Smooth muscle cell (in vitro differentiated cells): ENCODE measurements around the gene CCDC34. TPM values are rescaled to one million over a fixed set of nuclear protein-coding genes. Genes with fewer than 3 reads are reported as not detected.

ENCODE experiments used
- DNase-seq: peaks from one replicate; lab custom pipeline; 2025; ENCODE audit not compliant: unreplicated experiment; lab: John Stamatoyannopoulos, UW
- H2AFZ ChIP-seq: fragments of 200-600 bp; sonication (generic); 2 replicates; pipeline ENCODE4 v1.6.0; 2016; ENCODE audit warnings: antibody characterized with exemption, low read depth, mild to moderate bottlenecking
- H3F3A ChIP-seq: fragments of 200-600 bp; sonication (generic); 2 replicates; pipeline ENCODE4 v1.6.0; 2017; ENCODE audit warnings: antibody characterized with exemption, low read depth
- H3K27ac ChIP-seq: fragments of 200-600 bp; sonication (generic); 2 replicates; pipeline ENCODE4 v1.5.1; 2016; ENCODE audit warnings: low read depth, mild to moderate bottlenecking
- H3K27me3 ChIP-seq: fragments of 200-600 bp; sonication (generic); 2 replicates; pipeline ENCODE4 v1.6.1; 2016; ENCODE audit warnings: low read depth, mild to moderate bottlenecking
- H3K36me3 ChIP-seq: fragments of 200-600 bp; sonication (generic); 2 replicates; pipeline ENCODE4 v1.5.1; 2016; ENCODE audit warnings: low read depth
- H3K4me1 ChIP-seq: fragments of 200-600 bp; sonication (generic); 2 replicates; pipeline ENCODE4 v1.5.1; 2016; ENCODE audit warnings: low read depth
- H3K4me2 ChIP-seq: fragments of 200-600 bp; sonication (generic); 2 replicates; pipeline ENCODE4 v1.6.0; 2016; ENCODE audit warnings: mild to moderate bottlenecking
- H3K4me3 ChIP-seq: fragments of 200-600 bp; sonication (generic); 2 replicates; pipeline ENCODE4 v1.5.1; 2016; ENCODE audit warnings: mild to moderate bottlenecking
- H3K79me2 ChIP-seq: fragments of 200-600 bp; sonication (generic); 2 replicates; pipeline ENCODE4 v1.6.0; 2016; ENCODE audit warnings: low read depth, mild to moderate bottlenecking
- H3K9ac ChIP-seq: fragments of 200-600 bp; sonication (generic); 2 replicates; pipeline ENCODE4 v1.6.0; 2016; ENCODE audit warnings: low read depth
- H3K9me3 ChIP-seq: fragments of 200-600 bp; sonication (generic); replicated peaks from 2 replicates; pipeline ENCODE4 v1.5.1; 2016; ENCODE audit warnings: low read depth
- H4K20me1 ChIP-seq: fragments of 200-600 bp; sonication (generic); 2 replicates; pipeline ENCODE4 v1.6.0; 2016; ENCODE audit warnings: low read depth
- WGBS: methylation state at CpG from one replicate; pipeline ENCODE4 v1.1.7; 2016; ENCODE audit warnings: low lambda C conversion rate; 5-methylcytosine and 5-hydroxymethylcytosine counted together
- polyA plus RNA-seq: library from polyadenylated mRNA; unstranded; fragments of >200 nt; fragmentation: Nextera tagmentation; extraction: Ambion mirVana; gene quantifications from 2 replicates; pipeline ENCODE4 v1.2.1, GENCODE V29; 2016
- total RNA-seq: library from RNA; depleted of rRNA; stranded (reverse); fragments of >200 nt; gene quantifications from 2 replicates; pipeline ENCODE4 v1.2.3, GENCODE V29; 2014
- TF ChIP-seq, protein P1 (sequence below): fragments of 200-600 bp; sonication (generic); IDR thresholded peaks from 2 replicates; pipeline ENCODE4 v1.5.1; 2017; ENCODE audit warnings: borderline replicate concordance, mild to moderate bottlenecking, antibody characterized with exemption; ENCODE audit not compliant: insufficient read depth, poor library complexity, severe bottlenecking

Gene CCDC34
- total and polyA plus RNA-seq, 2 experiments from 2014 or later: 6.7 to 9.3 TPM

DNA sequence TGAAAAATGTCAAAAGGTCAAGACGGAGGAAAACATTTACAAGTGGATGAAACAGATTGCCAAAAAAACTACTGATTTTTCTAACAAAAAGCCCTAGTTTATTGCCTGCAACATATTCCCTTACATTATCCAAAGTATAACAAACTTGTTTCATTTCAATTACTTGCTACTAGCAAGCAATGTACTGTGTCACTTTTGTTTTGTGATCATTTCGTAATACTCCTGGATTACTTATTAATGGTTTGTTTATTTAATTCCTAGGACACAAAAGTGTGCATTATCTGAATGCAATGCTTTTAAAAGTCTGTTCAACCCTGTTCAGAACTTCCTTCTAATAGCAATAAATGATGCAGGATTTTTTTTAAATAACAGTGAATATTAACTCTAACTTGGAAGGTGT is 50.9 kb downstream of the CCDC34 start:
- Histone ChIP-seq H3K4me1 (no peaks in the 10 kb centered on the region), H3F3A (no peaks in the 10 kb centered on the region), H3K9ac (no peak overlapping the region), H3K27me3 (no peaks in the 10 kb centered on the region), H3K36me3 (no peaks in the 10 kb centered on the region), H4K20me1 (no peaks in the 10 kb centered on the region), H3K4me3 (no peak overlapping the region), H3K27ac (no peak overlapping the region), H3K4me2 (no peak overlapping the region), H2AFZ (no peak overlapping the region), H3K9me3 (no peaks in the 10 kb centered on the region), H3K79me2 (no peaks in the 10 kb centered on the region)
- no peak for DNase-seq
- TF ChIP-seq, protein P1, sequence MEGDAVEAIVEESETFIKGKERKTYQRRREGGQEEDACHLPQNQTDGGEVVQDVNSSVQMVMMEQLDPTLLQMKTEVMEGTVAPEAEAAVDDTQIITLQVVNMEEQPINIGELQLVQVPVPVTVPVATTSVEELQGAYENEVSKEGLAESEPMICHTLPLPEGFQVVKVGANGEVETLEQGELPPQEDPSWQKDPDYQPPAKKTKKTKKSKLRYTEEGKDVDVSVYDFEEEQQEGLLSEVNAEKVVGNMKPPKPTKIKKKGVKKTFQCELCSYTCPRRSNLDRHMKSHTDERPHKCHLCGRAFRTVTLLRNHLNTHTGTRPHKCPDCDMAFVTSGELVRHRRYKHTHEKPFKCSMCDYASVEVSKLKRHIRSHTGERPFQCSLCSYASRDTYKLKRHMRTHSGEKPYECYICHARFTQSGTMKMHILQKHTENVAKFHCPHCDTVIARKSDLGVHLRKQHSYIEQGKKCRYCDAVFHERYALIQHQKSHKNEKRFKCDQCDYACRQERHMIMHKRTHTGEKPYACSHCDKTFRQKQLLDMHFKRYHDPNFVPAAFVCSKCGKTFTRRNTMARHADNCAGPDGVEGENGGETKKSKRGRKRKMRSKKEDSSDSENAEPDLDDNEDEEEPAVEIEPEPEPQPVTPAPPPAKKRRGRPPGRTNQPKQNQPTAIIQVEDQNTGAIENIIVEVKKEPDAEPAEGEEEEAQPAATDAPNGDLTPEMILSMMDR: no peak
- whole genome bisulfite sequencing: 88% methylated on average over 2 of the region's 2 CpGs

DNA sequence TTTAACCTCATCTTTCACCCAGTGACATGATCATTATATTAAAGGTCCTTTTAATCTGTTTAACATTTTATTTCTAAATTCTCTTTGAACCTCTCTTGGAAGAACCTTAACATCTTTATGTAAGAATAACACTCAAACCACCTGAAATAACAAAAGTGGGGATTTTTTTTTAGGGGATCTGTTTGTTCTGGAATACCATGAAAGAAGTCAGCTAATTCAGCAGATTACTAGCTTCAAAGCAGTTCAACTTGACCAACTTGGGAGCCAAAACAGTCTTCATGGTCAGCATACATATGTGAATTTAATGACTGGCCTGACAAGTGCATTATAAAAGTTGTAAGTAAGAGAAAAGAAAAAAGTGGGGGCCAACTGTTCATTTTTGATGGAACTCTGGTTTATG is 52.3 kb downstream of the CCDC34 start:
- H3K4me1 ChIP-seq: no peaks in the 10 kb centered on the region
- no peaks in the 10 kb centered on the region for H3K27me3 ChIP-seq
- no peak overlapping the region for H3K27ac ChIP-seq
- no peak for DNase-seq
- H3K4me2 ChIP-seq: no peak overlapping the region
- H2AFZ ChIP-seq: no peak overlapping the region
- H3K9me3 ChIP-seq: no peaks in the 10 kb centered on the region
- H3K79me2 ChIP-seq: no peaks in the 10 kb centered on the region
- TF ChIP-seq, protein P1: no peak
- H3K4me3 ChIP-seq: no peak overlapping the region
- H3F3A ChIP-seq: no peaks in the 10 kb centered on the region
- H3K9ac ChIP-seq: no peak overlapping the region
- H4K20me1 ChIP-seq: no peaks in the 10 kb centered on the region
- no peaks in the 10 kb centered on the region for H3K36me3 ChIP-seq

DNA sequence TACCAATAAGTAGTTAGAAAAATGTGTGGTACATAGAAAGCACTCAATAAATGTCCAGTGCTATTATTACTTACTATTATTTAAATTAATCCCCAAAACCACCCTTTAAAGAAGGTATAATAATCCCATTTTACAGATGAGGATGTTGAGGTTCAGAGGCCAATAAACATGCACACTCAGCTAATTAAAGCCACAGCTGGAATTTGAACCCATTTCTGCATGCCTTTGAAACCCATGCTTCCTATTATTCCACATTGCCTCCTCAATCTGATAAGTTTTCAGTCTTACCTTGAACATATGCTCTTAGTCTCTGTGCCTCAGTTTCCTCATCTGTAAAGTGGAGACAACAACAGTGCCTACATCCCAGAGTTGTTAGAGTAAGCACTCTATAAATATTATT is 52.8 kb downstream of the CCDC34 start:
- Histone ChIP-seq H3F3A (no peaks in the 10 kb centered on the region), H3K4me1 (no peaks in the 10 kb centered on the region), H3K36me3 (no peaks in the 10 kb centered on the region), H3K27ac (no peak overlapping the region), H3K27me3 (no peaks in the 10 kb centered on the region), H2AFZ (no peak overlapping the region), H3K4me2 (no peak overlapping the region), H4K20me1 (no peaks in the 10 kb centered on the region), H3K9me3 (no peaks in the 10 kb centered on the region), H3K4me3 (no peak overlapping the region), H3K79me2 (no peaks in the 10 kb centered on the region), H3K9ac (no peak overlapping the region)
- TF ChIP-seq, protein P1: no peak
- DNase-seq: no peak

DNA sequence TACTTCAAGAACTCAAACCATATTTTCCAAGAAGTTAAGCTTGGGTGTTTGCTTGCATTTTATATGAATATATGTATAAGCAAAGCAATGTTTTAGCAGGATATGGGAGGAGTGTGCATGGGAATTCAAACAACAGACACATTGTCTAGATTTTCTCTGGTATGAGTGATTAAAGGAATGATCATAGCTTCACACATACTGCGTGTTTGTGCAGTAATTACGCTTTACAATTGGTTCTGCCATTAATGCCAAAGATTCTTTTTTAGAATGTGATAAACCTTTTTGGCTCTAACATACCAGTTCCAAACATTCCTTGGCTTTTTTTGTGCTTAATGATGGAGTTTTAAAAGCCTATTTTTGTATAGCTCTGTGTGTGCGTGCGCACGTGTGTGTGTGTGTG is 54.0 kb downstream of the CCDC34 start:
- Histone ChIP-seq H3K79me2 (no peaks in the 10 kb centered on the region), H3K4me1 (no peaks in the 10 kb centered on the region), H3K36me3 (no peaks in the 10 kb centered on the region), H2AFZ (no peak overlapping the region), H3K9me3 (no peaks in the 10 kb centered on the region), H4K20me1 (no peaks in the 10 kb centered on the region), H3K4me3 (no peak overlapping the region), H3K27ac (no peak overlapping the region), H3F3A (no peaks in the 10 kb centered on the region), H3K4me2 (no peak overlapping the region), H3K27me3 (no peaks in the 10 kb centered on the region), H3K9ac (no peak overlapping the region)
- 80% methylated on average over 5 of the region's 5 CpGs for WGBS
- DNase-seq: no peak
- TF ChIP-seq, protein P1: no peak
